A673 (cell line): Measurements from ENCODE around the gene CHKB.

Source experiments
- EZH2 ChIP-seq: fragments of 200-600 bp; sonication (generic); IDR thresholded peaks from 2 replicates; pipeline ENCODE4 v1.6.1; 2017; ENCODE audit warnings: borderline replicate concordance, low read depth, mild to moderate bottlenecking, mixed read lengths, antibody characterized with exemption, low read length; ENCODE audit not compliant: poor library complexity, severe bottlenecking
- TF ChIP-seq, protein P1 (sequence below): fragments of 300-800, 200-600 bp; sonication (generic); conservative IDR thresholded peaks from 2 replicates; pipeline ENCODE4 v1.5.1; 2017; ENCODE audit warnings: low read depth, mild to moderate bottlenecking, antibody characterized with exemption, low read length, moderate library complexity, mixed read lengths

DNA sequence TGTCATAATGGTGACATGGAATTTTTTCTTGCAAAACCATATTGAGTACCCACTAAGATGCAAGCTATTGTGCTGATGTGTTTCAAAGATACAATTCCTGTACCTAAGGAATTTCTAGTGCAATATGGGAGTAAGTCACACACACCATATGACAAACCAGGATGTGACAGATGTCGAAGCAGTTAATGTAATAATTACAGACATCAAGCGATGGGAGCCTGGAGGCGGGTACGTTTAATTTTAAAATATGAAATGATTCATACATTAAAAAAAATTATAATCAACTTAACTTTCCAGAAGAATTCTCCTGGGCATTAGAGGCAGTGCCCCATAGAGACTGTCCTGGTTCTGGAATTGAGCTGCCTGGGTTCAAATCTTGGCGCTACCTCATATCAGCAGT is 25.9 kb downstream of the CHKB start:
- TF ChIP-seq, protein P1, sequence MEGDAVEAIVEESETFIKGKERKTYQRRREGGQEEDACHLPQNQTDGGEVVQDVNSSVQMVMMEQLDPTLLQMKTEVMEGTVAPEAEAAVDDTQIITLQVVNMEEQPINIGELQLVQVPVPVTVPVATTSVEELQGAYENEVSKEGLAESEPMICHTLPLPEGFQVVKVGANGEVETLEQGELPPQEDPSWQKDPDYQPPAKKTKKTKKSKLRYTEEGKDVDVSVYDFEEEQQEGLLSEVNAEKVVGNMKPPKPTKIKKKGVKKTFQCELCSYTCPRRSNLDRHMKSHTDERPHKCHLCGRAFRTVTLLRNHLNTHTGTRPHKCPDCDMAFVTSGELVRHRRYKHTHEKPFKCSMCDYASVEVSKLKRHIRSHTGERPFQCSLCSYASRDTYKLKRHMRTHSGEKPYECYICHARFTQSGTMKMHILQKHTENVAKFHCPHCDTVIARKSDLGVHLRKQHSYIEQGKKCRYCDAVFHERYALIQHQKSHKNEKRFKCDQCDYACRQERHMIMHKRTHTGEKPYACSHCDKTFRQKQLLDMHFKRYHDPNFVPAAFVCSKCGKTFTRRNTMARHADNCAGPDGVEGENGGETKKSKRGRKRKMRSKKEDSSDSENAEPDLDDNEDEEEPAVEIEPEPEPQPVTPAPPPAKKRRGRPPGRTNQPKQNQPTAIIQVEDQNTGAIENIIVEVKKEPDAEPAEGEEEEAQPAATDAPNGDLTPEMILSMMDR, result no peak
- TF ChIP-seq EZH2, result no peak
